SK-N-SH treated with all-trans-retinoic acid at 6 μM for 48 hours (cell line): ENCODE results near the gene PTPRS.

ENCODE experiments used
- ATAC-seq: fragments of 200-7000 bp; cut with Tn5 transposase; 3 replicates; pipeline ENCODE4 v1.9.1; 2020; ENCODE audit warnings: mild to moderate bottlenecking, moderate library complexity
- ARNTL ChIP-seq: fragments of 450-650 bp; formaldehyde crosslinking; IDR thresholded peaks from 2 replicates; pipeline ENCODE4 v1.5.0; 2020; ENCODE audit warnings: low read depth, mild to moderate bottlenecking, moderate library complexity, borderline replicate concordance
- BACH2 ChIP-seq: fragments of 250-450 bp; sonication (Bioruptor Pico); IDR thresholded peaks from 2 replicates; pipeline ENCODE4 v1.9.0; 2021; ENCODE audit warnings: mild to moderate bottlenecking, borderline replicate concordance
- CREB5 ChIP-seq: fragments of 250-450 bp; sonication (Bioruptor Pico); IDR thresholded peaks from 2 replicates; pipeline ENCODE4 v1.5.1; 2020; ENCODE audit warnings: low read depth, mild to moderate bottlenecking, moderate library complexity
- CSDC2 ChIP-seq: fragments of 250-450 bp; sonication (Bioruptor Pico); IDR thresholded peaks from 2 replicates; pipeline ENCODE4 v1.5.0; 2020; ENCODE audit warnings: mild to moderate bottlenecking, moderate library complexity
- ISL1 ChIP-seq: fragments of 250-450 bp; sonication (Bioruptor Pico); IDR thresholded peaks from 2 replicates; pipeline ENCODE4 v2.1.2; 2022; ENCODE audit warnings: mild to moderate bottlenecking, moderate library complexity
- PATZ1 ChIP-seq: fragments of 250-450 bp; sonication (Bioruptor Pico); IDR thresholded peaks from 2 replicates; pipeline ENCODE4 v1.8.0; 2020; ENCODE audit warnings: mild to moderate bottlenecking, moderate library complexity, borderline replicate concordance
- POU6F1 ChIP-seq: fragments of 250-450 bp; sonication (Bioruptor Pico); IDR thresholded peaks from 2 replicates; pipeline ENCODE4 v1.8.0; 2021; ENCODE audit warnings: low read depth, mild to moderate bottlenecking, moderate library complexity, borderline replicate concordance
- PPARA ChIP-seq: fragments of 250-450 bp; sonication (Bioruptor Pico); IDR thresholded peaks from 2 replicates; pipeline ENCODE4 v1.5.0; 2020; ENCODE audit warnings: mild to moderate bottlenecking, borderline replicate concordance
- RARB ChIP-seq: fragments of 250-450 bp; sonication (Bioruptor Pico); IDR thresholded peaks from 2 replicates; pipeline ENCODE4 v1.8.0; 2021; ENCODE audit warnings: mild to moderate bottlenecking, moderate library complexity
- SNAI2 ChIP-seq: fragments of 250-450 bp; sonication (Bioruptor Pico); IDR thresholded peaks from 2 replicates; pipeline ENCODE4 v1.5.0; 2020; ENCODE audit warnings: mild to moderate bottlenecking, moderate library complexity
- TOX ChIP-seq: fragments of 250-450 bp; sonication (Bioruptor Pico); IDR thresholded peaks from 2 replicates; pipeline ENCODE4 v1.8.0; 2021; ENCODE audit warnings: mild to moderate bottlenecking, moderate library complexity, borderline replicate concordance
- TSHZ2 ChIP-seq: fragments of 250-450 bp; sonication (Bioruptor Pico); IDR thresholded peaks from 2 replicates; pipeline ENCODE4 v1.5.0; 2020; ENCODE audit warnings: mild to moderate bottlenecking, moderate library complexity
- ZC3H10 ChIP-seq: fragments of 250-450 bp; sonication (Bioruptor Pico); IDR thresholded peaks from 2 replicates; pipeline ENCODE4 v1.5.1; 2021; ENCODE audit warnings: mild to moderate bottlenecking, moderate library complexity
- ZNF565 ChIP-seq: fragments of 450-650 bp; formaldehyde crosslinking; conservative IDR thresholded peaks from 2 replicates; pipeline ENCODE4 v1.5.0; 2020; ENCODE audit warnings: low read depth, mild to moderate bottlenecking, moderate library complexity
- ZNF70 ChIP-seq: fragments of 450-650 bp; formaldehyde crosslinking; IDR thresholded peaks from 2 replicates; pipeline ENCODE4 v1.5.0; 2020; ENCODE audit warnings: mild to moderate bottlenecking, moderate library complexity
- ZNF8 ChIP-seq: fragments of 450-650 bp; formaldehyde crosslinking; IDR thresholded peaks from 2 replicates; pipeline ENCODE4 v1.5.0; 2020; ENCODE audit warnings: mild to moderate bottlenecking, moderate library complexity

Gene PTPRS

GRCh38 chr19:5296457-5297271 is 43.9 kb downstream of the PTPRS start (continued):
- TF ChIP-seq POU6F1 (CRISPR knock-in tag), result no peak
- no peak for TF ChIP-seq ZC3H10 (CRISPR knock-in tag)
- no peak for TF ChIP-seq SNAI2
- TF ChIP-seq PATZ1 (CRISPR knock-in tag), result no peak
- TF ChIP-seq ARNTL, result no peak
- TF ChIP-seq RARB (CRISPR knock-in tag), result no peak
- no peak for TF ChIP-seq TOX

GRCh38 chr19:5296021-5296420 is 44.6 kb downstream of the PTPRS start:
- TF ChIP-seq ZC3H10 (CRISPR knock-in tag), result no peak
- ATAC-seq, result no peak

GRCh38 chr19:5294403-5295160 is 46.0 kb downstream of the PTPRS start:
- no peak for ATAC-seq
- TF ChIP-seq ZNF565, result no peak
- no peak for TF ChIP-seq ZNF70 (CRISPR knock-in tag)
- no peak for TF ChIP-seq ISL1 (CRISPR knock-in tag)
- no peak for TF ChIP-seq BACH2 (CRISPR knock-in tag)
- TF ChIP-seq ZNF8 (CRISPR knock-in tag), result no peak
- no peak for TF ChIP-seq ARNTL
- TF ChIP-seq PPARA, result no peak
- no peak for TF ChIP-seq TSHZ2 (CRISPR knock-in tag)
- TF ChIP-seq CSDC2, result no peak
- no peak for TF ChIP-seq ZC3H10 (CRISPR knock-in tag)
- TF ChIP-seq CREB5 (CRISPR knock-in tag), result no peak
- no peak for TF ChIP-seq SNAI2
- TF ChIP-seq PATZ1 (CRISPR knock-in tag), result no peak
- TF ChIP-seq POU6F1 (CRISPR knock-in tag), result no peak
- no peak for TF ChIP-seq RARB (CRISPR knock-in tag)
